Measurements from ENCODE around the gene NPAS1. TPM values are rescaled to one million over a fixed set of nuclear protein-coding genes. Genes with fewer than 3 reads are reported as not detected.

The NPAS1 gene
- total and polyA plus RNA-seq, 2 of the 8 experiments (the other 6 are each of a cell fraction or from before 2014, with no cell fraction given): 9.9 to 13.9 TPM

DNA sequence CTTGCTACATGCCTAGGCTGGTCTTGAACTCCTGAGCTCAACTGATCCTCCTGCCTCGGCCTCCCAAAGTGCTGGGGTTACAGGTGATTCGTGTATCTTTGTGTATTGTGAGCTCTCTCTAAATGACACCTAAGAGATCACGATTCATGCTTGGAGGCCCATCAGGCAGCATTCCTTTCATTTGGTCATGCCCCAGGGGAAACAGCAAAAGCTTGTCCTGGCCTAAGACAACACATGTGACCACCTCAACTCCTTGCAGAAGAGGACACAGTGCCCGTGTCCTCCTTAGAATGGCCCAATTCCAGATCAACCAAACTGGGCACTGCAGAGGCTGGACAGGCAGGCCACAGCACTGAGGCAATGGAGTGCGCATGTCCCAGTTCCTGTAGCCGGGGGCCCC is 61.5 kb downstream of the NPAS1 start (continued):
- TF ChIP-seq CEBPB (IDR thresholded peaks at IDR 0.05; ENCODE audit: low read depth, low read length) (no peak), SP1 (IDR thresholded peaks at IDR 0.05; ENCODE audit: low read depth, low read length) (no peak)
- TF ChIP-seq, protein P1, sequence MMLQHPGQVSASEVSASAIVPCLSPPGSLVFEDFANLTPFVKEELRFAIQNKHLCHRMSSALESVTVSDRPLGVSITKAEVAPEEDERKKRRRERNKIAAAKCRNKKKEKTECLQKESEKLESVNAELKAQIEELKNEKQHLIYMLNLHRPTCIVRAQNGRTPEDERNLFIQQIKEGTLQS (IDR thresholded peaks at IDR 0.05; ENCODE audit: insufficient read depth, low read depth, low read length): no peak
- TF ChIP-seq, protein P2, sequence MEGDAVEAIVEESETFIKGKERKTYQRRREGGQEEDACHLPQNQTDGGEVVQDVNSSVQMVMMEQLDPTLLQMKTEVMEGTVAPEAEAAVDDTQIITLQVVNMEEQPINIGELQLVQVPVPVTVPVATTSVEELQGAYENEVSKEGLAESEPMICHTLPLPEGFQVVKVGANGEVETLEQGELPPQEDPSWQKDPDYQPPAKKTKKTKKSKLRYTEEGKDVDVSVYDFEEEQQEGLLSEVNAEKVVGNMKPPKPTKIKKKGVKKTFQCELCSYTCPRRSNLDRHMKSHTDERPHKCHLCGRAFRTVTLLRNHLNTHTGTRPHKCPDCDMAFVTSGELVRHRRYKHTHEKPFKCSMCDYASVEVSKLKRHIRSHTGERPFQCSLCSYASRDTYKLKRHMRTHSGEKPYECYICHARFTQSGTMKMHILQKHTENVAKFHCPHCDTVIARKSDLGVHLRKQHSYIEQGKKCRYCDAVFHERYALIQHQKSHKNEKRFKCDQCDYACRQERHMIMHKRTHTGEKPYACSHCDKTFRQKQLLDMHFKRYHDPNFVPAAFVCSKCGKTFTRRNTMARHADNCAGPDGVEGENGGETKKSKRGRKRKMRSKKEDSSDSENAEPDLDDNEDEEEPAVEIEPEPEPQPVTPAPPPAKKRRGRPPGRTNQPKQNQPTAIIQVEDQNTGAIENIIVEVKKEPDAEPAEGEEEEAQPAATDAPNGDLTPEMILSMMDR (IDR thresholded peaks at IDR 0.05; ENCODE audit: control extremely low read depth in 1 of 3, insufficient read depth in 1 of 3, low read depth in 1 of 3, low read length in 3 of 3): no peak
